DOHH2 (cell line): ENCODE measurements around the gene EEFSEC.

Source experiments
- EZH2phosphoT487 ChIP-seq: fragments of 200-600 bp; sonication (generic); IDR thresholded peaks from 2 replicates; pipeline ENCODE4 v1.6.1; 2017; ENCODE audit warnings: borderline replicate concordance, mild to moderate bottlenecking, antibody characterized with exemption, low read length, moderate library complexity, mixed read lengths
- TF ChIP-seq, protein P1 (sequence below): fragments of 200-600 bp; sonication (generic); IDR thresholded peaks from one replicate; pipeline ENCODE4 v1.5.1; 2014; ENCODE audit warnings: antibody characterized with exemption, mild to moderate bottlenecking, low read depth, low read length; ENCODE audit not compliant: poor library complexity, severe bottlenecking

GRCh38 chr3:128344052-128344735, 190.9 kb downstream of the EEFSEC start:
- TF ChIP-seq, protein P1, sequence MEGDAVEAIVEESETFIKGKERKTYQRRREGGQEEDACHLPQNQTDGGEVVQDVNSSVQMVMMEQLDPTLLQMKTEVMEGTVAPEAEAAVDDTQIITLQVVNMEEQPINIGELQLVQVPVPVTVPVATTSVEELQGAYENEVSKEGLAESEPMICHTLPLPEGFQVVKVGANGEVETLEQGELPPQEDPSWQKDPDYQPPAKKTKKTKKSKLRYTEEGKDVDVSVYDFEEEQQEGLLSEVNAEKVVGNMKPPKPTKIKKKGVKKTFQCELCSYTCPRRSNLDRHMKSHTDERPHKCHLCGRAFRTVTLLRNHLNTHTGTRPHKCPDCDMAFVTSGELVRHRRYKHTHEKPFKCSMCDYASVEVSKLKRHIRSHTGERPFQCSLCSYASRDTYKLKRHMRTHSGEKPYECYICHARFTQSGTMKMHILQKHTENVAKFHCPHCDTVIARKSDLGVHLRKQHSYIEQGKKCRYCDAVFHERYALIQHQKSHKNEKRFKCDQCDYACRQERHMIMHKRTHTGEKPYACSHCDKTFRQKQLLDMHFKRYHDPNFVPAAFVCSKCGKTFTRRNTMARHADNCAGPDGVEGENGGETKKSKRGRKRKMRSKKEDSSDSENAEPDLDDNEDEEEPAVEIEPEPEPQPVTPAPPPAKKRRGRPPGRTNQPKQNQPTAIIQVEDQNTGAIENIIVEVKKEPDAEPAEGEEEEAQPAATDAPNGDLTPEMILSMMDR, result no peak
- no peak for TF ChIP-seq EZH2phosphoT487
